ENCODE results near the gene GDE1.

DNA sequence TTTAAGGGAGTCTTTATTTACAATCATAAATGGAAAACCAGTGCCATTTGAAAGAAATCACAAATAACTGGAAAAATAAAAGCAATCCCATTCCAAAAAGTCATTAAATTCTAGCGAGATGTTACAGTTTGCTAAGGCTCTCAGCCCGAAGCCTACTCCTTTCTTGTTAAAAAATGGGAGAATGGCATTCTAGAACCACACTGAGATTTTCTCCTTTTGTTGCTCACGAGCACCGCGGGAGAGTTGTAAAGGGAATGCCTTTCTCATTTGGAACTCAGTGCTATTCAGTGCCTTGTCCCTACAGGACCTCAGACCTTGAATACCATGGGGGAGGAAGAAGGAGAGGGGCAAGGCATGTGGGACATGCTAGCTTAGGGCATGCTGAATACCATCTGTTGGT, 36.3 kb downstream of the GDE1 start:
- no peak for TF ChIP-seq EZH2phosphoT487 (IDR thresholded peaks at IDR 0.05; ENCODE audit: borderline replicate concordance)
- TF ChIP-seq, protein P1, sequence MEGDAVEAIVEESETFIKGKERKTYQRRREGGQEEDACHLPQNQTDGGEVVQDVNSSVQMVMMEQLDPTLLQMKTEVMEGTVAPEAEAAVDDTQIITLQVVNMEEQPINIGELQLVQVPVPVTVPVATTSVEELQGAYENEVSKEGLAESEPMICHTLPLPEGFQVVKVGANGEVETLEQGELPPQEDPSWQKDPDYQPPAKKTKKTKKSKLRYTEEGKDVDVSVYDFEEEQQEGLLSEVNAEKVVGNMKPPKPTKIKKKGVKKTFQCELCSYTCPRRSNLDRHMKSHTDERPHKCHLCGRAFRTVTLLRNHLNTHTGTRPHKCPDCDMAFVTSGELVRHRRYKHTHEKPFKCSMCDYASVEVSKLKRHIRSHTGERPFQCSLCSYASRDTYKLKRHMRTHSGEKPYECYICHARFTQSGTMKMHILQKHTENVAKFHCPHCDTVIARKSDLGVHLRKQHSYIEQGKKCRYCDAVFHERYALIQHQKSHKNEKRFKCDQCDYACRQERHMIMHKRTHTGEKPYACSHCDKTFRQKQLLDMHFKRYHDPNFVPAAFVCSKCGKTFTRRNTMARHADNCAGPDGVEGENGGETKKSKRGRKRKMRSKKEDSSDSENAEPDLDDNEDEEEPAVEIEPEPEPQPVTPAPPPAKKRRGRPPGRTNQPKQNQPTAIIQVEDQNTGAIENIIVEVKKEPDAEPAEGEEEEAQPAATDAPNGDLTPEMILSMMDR (conservative IDR thresholded peaks at IDR 0.05; ENCODE audit: low read length): no peak
